GM12865 (cell line): Measurements from ENCODE around the gene RBMS3.
A peak's percentile ranks its signal among the peaks of the same experiment; 100 is the strongest.

Source experiments
- DNase-seq: peaks from one replicate; pipeline ENCODE4 v3.0.0; 2010; ENCODE audit warnings: low read depth
- H3K4me3 ChIP-seq: 2 replicates; pipeline ENCODE4 v1.5.1; 2011; ENCODE audit warnings: mild to moderate bottlenecking, low read depth, low read length, control low read depth
- TF ChIP-seq, protein P1 (sequence below): IDR thresholded peaks from 2 replicates; pipeline ENCODE4 v1.5.1; 2011; ENCODE audit warnings: low read length, control low read depth, low read depth, inconsistent platforms; ENCODE audit not compliant: insufficient read depth; ENCODE audit errors: missing control alignments

The RBMS3 gene

GRCh38 chr3:29538610-29538958 lies 257.7 kb downstream of the RBMS3 start:
- TF ChIP-seq, protein P1, sequence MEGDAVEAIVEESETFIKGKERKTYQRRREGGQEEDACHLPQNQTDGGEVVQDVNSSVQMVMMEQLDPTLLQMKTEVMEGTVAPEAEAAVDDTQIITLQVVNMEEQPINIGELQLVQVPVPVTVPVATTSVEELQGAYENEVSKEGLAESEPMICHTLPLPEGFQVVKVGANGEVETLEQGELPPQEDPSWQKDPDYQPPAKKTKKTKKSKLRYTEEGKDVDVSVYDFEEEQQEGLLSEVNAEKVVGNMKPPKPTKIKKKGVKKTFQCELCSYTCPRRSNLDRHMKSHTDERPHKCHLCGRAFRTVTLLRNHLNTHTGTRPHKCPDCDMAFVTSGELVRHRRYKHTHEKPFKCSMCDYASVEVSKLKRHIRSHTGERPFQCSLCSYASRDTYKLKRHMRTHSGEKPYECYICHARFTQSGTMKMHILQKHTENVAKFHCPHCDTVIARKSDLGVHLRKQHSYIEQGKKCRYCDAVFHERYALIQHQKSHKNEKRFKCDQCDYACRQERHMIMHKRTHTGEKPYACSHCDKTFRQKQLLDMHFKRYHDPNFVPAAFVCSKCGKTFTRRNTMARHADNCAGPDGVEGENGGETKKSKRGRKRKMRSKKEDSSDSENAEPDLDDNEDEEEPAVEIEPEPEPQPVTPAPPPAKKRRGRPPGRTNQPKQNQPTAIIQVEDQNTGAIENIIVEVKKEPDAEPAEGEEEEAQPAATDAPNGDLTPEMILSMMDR = no peak
- DNase-seq = no peak
- no peak overlapping the region for H3K4me3 ChIP-seq

DNA sequence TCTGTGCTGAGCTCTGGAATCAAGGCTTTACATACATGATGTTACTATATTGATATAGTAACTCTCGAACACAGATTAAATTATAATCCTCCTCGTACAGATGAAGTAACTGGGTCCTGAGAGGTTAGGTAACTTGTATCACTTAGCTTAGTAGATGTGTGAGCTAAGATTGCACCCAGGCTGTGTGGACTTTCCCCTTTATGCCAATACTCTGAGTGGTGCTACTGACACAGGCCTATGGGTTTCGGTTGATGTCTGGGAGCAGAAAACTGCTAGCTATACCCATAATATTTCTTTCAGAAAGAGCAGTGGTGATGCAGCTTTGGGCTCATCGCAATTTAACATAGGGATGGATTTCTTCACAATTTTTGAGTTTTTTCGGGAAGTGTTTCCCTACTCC lies 259.7 kb downstream of the RBMS3 start:
- TF ChIP-seq, protein P1 = no peak
- no peak overlapping the region for H3K4me3 ChIP-seq
- peak; percentile 4 for DNase-seq

DNA sequence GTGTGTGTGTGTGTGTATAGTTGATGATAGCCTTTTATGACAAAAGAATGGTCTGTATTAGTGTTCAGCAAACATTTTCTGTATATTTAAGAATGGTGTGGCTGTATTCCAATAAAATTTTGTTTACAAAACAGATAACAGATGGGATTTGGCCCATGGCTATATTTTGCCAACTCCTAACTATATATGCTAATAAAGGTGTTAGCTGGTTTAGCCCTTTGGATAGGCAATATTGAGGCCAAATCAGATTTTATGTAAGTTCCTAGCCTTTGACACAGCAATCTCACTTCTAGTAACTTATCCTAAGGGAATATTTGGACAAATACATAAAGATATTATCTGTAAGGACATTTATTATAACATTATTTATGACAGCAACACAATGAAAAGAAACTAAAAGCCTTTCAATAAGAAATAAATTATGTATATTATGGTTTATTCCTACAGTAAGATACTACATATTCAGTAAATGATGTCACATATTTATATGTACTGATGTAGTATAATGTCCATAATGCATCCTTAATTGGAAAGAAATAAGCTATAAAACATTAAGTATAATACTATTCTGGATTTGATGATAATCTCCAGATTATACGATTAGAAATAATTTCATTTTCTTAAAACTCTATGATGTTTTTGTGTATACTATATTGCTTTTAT lies 264.0 kb downstream of the RBMS3 start:
- no peak for DNase-seq
- TF ChIP-seq, protein P1 = no peak
- no peak overlapping the region for H3K4me3 ChIP-seq

DNA sequence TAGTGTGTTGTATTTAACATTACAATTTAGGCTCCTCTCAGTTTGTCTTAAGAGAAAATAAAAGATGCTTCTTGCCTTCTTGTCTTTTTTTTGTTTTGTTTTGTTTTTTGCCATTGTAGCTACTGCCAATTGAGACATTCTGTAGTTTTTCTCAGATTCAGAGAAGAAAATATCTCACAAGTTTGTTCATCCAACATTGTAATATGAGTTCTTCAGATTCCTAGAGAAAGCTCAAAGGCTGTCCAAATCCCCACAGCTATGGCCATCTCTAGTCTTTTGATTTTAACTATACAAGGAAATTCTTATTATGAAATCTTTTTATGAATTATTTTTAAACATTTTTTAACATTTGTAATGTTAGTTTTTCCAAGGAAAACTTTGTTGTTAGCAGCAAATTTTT lies 264.7 kb downstream of the RBMS3 start:
- H3K4me3 ChIP-seq = no peak overlapping the region
- no peak for DNase-seq
- TF ChIP-seq, protein P1 = no peak

GRCh38 chr3:29552051-29552450 lies 271.2 kb downstream of the RBMS3 start:
- no peak for DNase-seq
- TF ChIP-seq, protein P1 = no peak
- H3K4me3 ChIP-seq = no peak overlapping the region

DNA sequence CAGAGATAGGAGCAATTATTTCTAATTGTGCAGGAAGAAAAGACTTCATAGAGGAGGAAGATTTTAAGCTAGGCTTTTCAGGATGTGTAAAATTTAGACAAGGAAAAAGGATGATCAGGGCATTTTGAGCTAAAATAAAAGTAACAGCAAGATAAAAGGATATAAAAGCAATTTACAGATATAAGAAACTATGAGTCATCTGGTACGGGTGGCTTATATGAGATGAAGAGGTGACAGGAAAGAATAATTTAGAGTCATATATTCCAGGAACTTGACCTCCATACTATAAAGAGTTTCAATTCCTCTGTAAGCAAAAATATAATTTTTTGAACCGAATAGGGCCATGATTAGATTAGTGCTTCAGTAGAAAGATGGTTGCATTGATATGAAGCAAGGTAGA lies 273.7 kb downstream of the RBMS3 start:
- TF ChIP-seq, protein P1 = no peak
- no peak for DNase-seq

GRCh38 chr3:29555590-29555989 lies 274.7 kb downstream of the RBMS3 start:
- DNase-seq = no peak
- H3K4me3 ChIP-seq = no peak overlapping the region
- TF ChIP-seq, protein P1 = no peak

More for the DNA sequence above, 273.7 kb downstream of the RBMS3 start:
- H3K4me3 ChIP-seq = no peak overlapping the region
